Measurements from ENCODE around the gene ELAVL4.

ELAVL4 gene

DNA sequence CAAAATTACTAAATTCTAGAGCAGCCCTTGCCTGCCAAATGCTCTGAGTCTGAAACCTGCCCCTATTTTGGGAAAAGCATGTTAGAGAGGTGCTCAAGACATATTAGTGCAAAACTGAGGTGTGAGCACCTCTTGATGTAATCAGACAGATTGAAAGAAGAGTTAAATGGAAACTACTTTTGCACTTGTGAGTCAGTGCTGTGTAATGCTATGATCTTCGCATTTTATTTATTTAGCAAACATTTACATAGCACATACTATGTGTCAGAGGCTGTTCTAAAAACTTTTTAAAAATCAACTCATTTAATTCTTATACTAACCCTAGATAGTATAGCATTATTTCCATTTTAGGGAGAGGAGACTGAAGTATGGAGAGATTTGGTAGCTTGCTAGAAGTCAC, 138.1 kb downstream of the ELAVL4 start:
- DNase-seq (ENCODE audit: low read depth in 2 of 3, low spot score in 1 of 3), result no peak

GRCh38 chr1:50251702-50252101, 143.0 kb downstream of the ELAVL4 start:
- no peak for DNase-seq (ENCODE audit: low read depth in 2 of 3, low spot score in 1 of 3)

GRCh38 chr1:50252196-50252595, 143.5 kb downstream of the ELAVL4 start:
- no peak for DNase-seq (ENCODE audit: low read depth in 2 of 3, low spot score in 1 of 3)
